ENCODE results near the gene ZDHHC8. TPM values are rescaled to one million over a fixed set of nuclear protein-coding genes. Genes with fewer than 3 reads are reported as not detected.

Gene ZDHHC8
- polyA plus RNA-seq, 1 experiment, result 13.5 TPM

- Histone ChIP-seq H3K4me3 (ENCODE audit: low read depth, low read length) (no peak overlapping the region), H3K9me3 (ENCODE audit: control insufficient read depth, insufficient read depth, low read length) (no peaks in the 10 kb centered on the region; the same call in 1 of the 2 replicates), H3K27me3 (ENCODE audit: control insufficient read depth, insufficient read depth, low read length) (peaks cover 13% of the 10 kb centered on the region), H3K27ac (ENCODE audit: low read depth, low read length) (no peak overlapping the region)
- ChIA-PET POLR2A (no interaction called here), CTCF (no interaction called here)
- DNase-seq (ENCODE audit: low read depth, low spot score), result no peak
- TF ChIP-seq CTCF (IDR thresholded peaks at IDR 0.05; ENCODE audit: low read depth, low read length), result no peak
Observed at GRCh38 chr22:20182365-20182764, 50.8 kb downstream of the ZDHHC8 start.

DNA sequence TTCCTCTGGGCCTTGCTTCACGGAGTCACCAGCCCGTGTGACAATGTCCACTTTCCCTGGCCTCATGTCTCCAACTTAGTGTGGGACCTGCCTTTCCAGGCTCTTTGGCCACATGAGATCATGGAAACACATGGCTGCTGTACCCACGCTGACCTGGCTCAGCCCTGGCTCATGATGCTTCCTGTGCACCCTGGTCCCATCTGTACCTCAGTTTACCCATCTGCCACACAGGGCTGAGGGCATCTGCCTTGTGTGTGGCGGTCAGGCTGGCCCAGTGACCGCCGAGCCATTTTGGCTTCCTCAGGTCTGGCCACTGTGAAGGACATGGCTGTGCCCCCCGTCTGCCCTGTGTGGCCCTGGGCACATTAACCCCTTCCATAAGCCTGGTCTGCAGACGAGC is 51.5 kb downstream of the ZDHHC8 start:
- H3K4me3 ChIP-seq (ENCODE audit: low read depth, low read length), result no peak overlapping the region
- TF ChIP-seq CTCF (IDR thresholded peaks at IDR 0.05; ENCODE audit: low read depth, low read length), result no peak
- H3K9me3 ChIP-seq (ENCODE audit: control insufficient read depth, insufficient read depth, low read length), result no peaks in the 10 kb centered on the region; the same call in 1 of the 2 replicates
- ChIA-PET POLR2A (no interaction called here), CTCF (no interaction called here)
- H3K27me3 ChIP-seq (ENCODE audit: control insufficient read depth, insufficient read depth, low read length), result peaks cover 11% of the 10 kb centered on the region
- H3K27ac ChIP-seq (ENCODE audit: low read depth, low read length), result no peak overlapping the region
- DNase-seq (ENCODE audit: low read depth, low spot score), result no peak

- H3K9me3 ChIP-seq (ENCODE audit: control insufficient read depth, insufficient read depth, low read length), result no peaks in the 10 kb centered on the region; the same call in 1 of the 2 replicates
- CTCF ChIA-PET, result no interaction called here
- DNase-seq (ENCODE audit: low read depth, low spot score), result no peak
- no peak for TF ChIP-seq CTCF (IDR thresholded peaks at IDR 0.05; ENCODE audit: low read depth, low read length)
- peaks cover 6% of the 10 kb centered on the region for H3K27me3 ChIP-seq (ENCODE audit: control insufficient read depth, insufficient read depth, low read length)
- H3K4me3 ChIP-seq (ENCODE audit: low read depth, low read length), result no peak overlapping the region
- no peak overlapping the region for H3K27ac ChIP-seq (ENCODE audit: low read depth, low read length)
- POLR2A ChIA-PET, result no interaction called here
Observed at GRCh38 chr22:20183823-20184222, 52.2 kb downstream of the ZDHHC8 start.

DNA sequence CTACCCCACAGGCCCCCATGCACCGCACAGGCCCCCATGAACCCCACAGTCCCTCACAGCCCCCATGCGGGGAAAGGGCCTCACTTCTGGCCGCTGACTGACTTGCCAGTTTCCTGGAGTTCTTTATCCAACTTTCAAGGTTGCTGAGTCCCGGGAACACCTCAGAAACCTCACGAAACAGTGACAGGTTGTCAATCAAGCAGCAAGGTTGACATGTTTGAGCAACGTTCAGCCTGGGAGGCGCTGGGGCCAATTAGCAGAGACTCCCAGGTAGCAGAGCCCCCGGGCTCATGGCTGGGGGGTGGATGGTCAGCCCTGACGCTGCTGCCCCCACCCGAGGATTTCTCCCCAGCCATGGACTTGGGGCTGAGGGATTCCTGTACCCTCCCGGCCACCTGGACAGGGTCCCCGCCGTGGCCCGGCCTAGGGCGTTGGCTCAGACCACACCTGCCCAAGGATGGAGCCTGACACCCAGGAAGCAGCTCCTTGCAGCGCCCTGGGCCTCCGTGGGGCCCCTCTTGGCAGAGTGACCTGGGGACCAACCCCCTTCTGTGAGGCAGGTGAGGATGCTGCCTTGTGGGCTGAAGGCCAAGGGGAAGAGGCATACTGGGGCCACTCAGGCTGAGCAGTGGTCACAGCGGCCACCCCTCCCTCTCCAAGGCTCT is 53.0 kb downstream of the ZDHHC8 start:
- ChIA-PET CTCF (no interaction called here), POLR2A (no interaction called here)
- TF ChIP-seq CTCF (IDR thresholded peaks at IDR 0.05; ENCODE audit: low read depth, low read length), result no peak
- Histone ChIP-seq H3K27ac (ENCODE audit: low read depth, low read length) (no peak overlapping the region), H3K9me3 (ENCODE audit: control insufficient read depth, insufficient read depth, low read length) (no peaks in the 10 kb centered on the region; the same call in 1 of the 2 replicates), H3K27me3 (ENCODE audit: control insufficient read depth, insufficient read depth, low read length) (peaks cover 6% of the 10 kb centered on the region), H3K4me3 (ENCODE audit: low read depth, low read length) (no peak overlapping the region)
- DNase-seq (ENCODE audit: low read depth, low spot score), result no peak

GRCh38 chr22:20185750-20186149 is 54.1 kb downstream of the ZDHHC8 start:
- ChIA-PET POLR2A (no interaction called here), CTCF (no interaction called here)
- no peak for TF ChIP-seq CTCF (IDR thresholded peaks at IDR 0.05; ENCODE audit: low read depth, low read length)
- no peak overlapping the region for H3K27ac ChIP-seq (ENCODE audit: low read depth, low read length)
- no peak overlapping the region for H3K4me3 ChIP-seq (ENCODE audit: low read depth, low read length)
- DNase-seq (ENCODE audit: low read depth, low spot score), result no peak
- no peaks in the 10 kb centered on the region; the same call in 1 of the 2 replicates for H3K9me3 ChIP-seq (ENCODE audit: control insufficient read depth, insufficient read depth, low read length)
- H3K27me3 ChIP-seq (ENCODE audit: control insufficient read depth, insufficient read depth, low read length), result peaks cover 9% of the 10 kb centered on the region

All from AG04450 (cell line).